SU-DHL-6 (cell line): ENCODE measurements around the gene DNM1.

ENCODE experiments used
- H2AFZ ChIP-seq: fragments of 200-600 bp; sonication (generic); 2 replicates; pipeline ENCODE4 v1.6.1; 2014; ENCODE audit warnings: low read depth, mild to moderate bottlenecking, moderate library complexity, mixed read lengths, antibody characterized with exemption, low read length; ENCODE audit not compliant: severe bottlenecking
- H3F3A ChIP-seq: fragments of 200-600 bp; shearing (Covaris generic); 2 replicates; pipeline ENCODE4 v1.6.0; 2016; ENCODE audit warnings: antibody characterized with exemption, mild to moderate bottlenecking; ENCODE audit not compliant: insufficient read depth
- H3K27ac ChIP-seq: fragments of 200-600 bp; sonication (generic); 2 replicates; pipeline ENCODE4 v1.5.1; 2016; ENCODE audit warnings: low read depth, mild to moderate bottlenecking, low read length, moderate library complexity, mixed read lengths
- H3K27me3 ChIP-seq: fragments of 200-600 bp; sonication (generic), shearing (Covaris generic); 2 replicates; pipeline ENCODE4 v1.6.0; 2014; ENCODE audit warnings: mild to moderate bottlenecking, low read length
- H3K36me3 ChIP-seq: fragments of 200-600 bp; sonication (generic); 2 replicates; pipeline ENCODE4 v1.6.1; 2014; ENCODE audit warnings: mild to moderate bottlenecking, low read length, mixed read lengths
- H3K4me2 ChIP-seq: fragments of 300-600, 200-600 bp; shearing (Covaris generic), sonication (generic); 2 replicates; pipeline ENCODE4 v1.6.0; 2014; ENCODE audit warnings: low read length, low read depth, mild to moderate bottlenecking; ENCODE audit not compliant: poor library complexity, severe bottlenecking
- H3K4me3 ChIP-seq: fragments of 200-600 bp; sonication (generic); 2 replicates; pipeline ENCODE4 v1.5.1; 2014; ENCODE audit warnings: antibody characterized with exemption, low read length, mild to moderate bottlenecking, mixed read lengths; ENCODE audit not compliant: insufficient read depth, poor library complexity, severe bottlenecking
- H3K79me2 ChIP-seq: fragments of 200-600 bp; sonication (generic); 2 replicates; pipeline ENCODE4 v1.6.1; 2014; ENCODE audit warnings: mild to moderate bottlenecking, low read length, moderate library complexity; ENCODE audit not compliant: insufficient read depth
- H3K9ac ChIP-seq: fragments of 200-600 bp; sonication (generic); 2 replicates; pipeline ENCODE4 v1.7.0; 2014; ENCODE audit warnings: mild to moderate bottlenecking, low read length
- H3K9me2 ChIP-seq: fragments of 200-600 bp; sonication (generic); replicated peaks from 2 replicates; pipeline ENCODE4 v1.6.1; 2014; ENCODE audit warnings: low read length; ENCODE audit not compliant: insufficient read depth
- H3K9me3 ChIP-seq: fragments of 200-600 bp; sonication (generic); 2 replicates; pipeline ENCODE4 v1.6.1; 2014; ENCODE audit warnings: low read length, mixed read lengths; ENCODE audit not compliant: insufficient read depth
- H4K20me1 ChIP-seq: fragments of 200-600 bp; sonication (generic); 2 replicates; pipeline ENCODE4 v1.6.1; 2014; ENCODE audit warnings: low read depth, mild to moderate bottlenecking, antibody characterized with exemption, low read length, moderate library complexity, mixed read lengths
- CTCF ChIP-seq: fragments of 200-600 bp; sonication (generic); IDR thresholded peaks from one replicate; pipeline ENCODE4 v1.5.1; 2017; ENCODE audit warnings: antibody characterized with exemption, mild to moderate bottlenecking, low read length, moderate library complexity; ENCODE audit not compliant: insufficient read depth, poor library complexity, severe bottlenecking
- EZH2phosphoT487 ChIP-seq: fragments of 200-600 bp; sonication (generic), shearing (Covaris generic); conservative IDR thresholded peaks from 2 replicates; pipeline ENCODE4 v1.6.1; 2018; ENCODE audit warnings: mild to moderate bottlenecking, antibody characterized with exemption, low read length, moderate library complexity, mixed read lengths

The DNM1 gene

GRCh38 chr9:128214571-128215490 is 11.7 kb downstream of the DNM1 start:
- Histone ChIP-seq H3K27ac (no peak overlapping the region), H3K79me2 (no peaks in the 10 kb centered on the region), H3K27me3 (no peaks in the 10 kb centered on the region), H3K4me3 (no peak overlapping the region), H3F3A (no peaks in the 10 kb centered on the region), H3K9me2 (no peaks in the 10 kb centered on the region), H3K9me3 (no peaks in the 10 kb centered on the region), H3K4me2 (no peak overlapping the region), H4K20me1 (no peaks in the 10 kb centered on the region), H2AFZ (no peak overlapping the region), H3K36me3 (no peaks in the 10 kb centered on the region), H3K9ac (no peak overlapping the region)
- TF ChIP-seq CTCF (no peak), EZH2phosphoT487 (no peak)

DNA sequence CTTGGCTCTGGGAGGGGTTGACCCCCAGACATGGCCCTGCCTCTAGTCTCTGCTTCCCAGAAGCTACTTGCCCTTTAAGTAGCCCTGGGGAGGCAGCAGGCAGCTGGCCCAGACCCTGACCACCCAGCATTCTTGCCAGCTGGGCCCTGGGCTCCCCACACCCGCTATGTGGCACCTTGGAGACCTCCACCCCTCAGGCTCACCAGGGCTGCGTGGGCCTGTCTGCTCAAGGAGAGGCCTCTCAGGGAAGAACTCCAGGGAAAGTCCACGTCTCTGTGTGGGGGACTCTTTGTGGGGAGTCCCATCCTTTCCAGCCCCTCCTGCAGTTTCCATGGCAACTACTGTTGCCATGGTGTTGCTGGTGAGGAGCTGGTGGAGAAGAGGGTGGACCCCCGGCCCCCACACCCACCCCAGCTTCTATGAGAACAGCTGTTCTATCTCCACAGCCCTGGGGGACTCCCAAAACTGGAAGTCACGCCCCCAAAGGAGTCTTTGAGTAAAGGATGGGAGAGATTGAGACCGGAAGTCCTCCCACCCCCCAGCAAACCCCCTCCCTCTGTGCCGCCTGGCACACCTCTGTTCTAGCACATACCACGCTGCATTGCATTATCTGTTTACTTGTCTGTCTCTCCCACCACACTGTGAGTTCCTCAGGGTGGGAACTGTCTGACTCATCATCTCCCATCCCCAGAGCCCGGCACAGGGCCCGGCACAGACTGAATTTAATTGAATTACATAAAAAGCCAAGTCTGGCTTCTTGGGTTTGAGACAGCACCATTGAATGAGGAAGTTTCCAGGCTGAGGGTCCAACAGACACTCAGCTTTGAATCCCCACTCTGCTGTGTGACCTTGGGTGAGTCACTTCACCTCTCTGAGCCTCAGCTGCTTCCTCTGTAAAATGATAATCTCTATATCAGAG is 12.6 kb downstream of the DNM1 start:
- no peaks in the 10 kb centered on the region for H3K36me3 ChIP-seq
- H3K9me3 ChIP-seq = no peaks in the 10 kb centered on the region
- H3F3A ChIP-seq = no peaks in the 10 kb centered on the region
- H3K9me2 ChIP-seq = no peaks in the 10 kb centered on the region
- no peak overlapping the region for H3K27ac ChIP-seq
- H3K4me3 ChIP-seq = no peak overlapping the region
- no peak for TF ChIP-seq CTCF
- TF ChIP-seq EZH2phosphoT487 = no peak
- no peak overlapping the region for H3K9ac ChIP-seq
- no peak overlapping the region for H2AFZ ChIP-seq
- no peaks in the 10 kb centered on the region for H3K27me3 ChIP-seq
- no peak overlapping the region for H3K4me2 ChIP-seq
- H4K20me1 ChIP-seq = no peaks in the 10 kb centered on the region
- no peaks in the 10 kb centered on the region for H3K79me2 ChIP-seq

DNA sequence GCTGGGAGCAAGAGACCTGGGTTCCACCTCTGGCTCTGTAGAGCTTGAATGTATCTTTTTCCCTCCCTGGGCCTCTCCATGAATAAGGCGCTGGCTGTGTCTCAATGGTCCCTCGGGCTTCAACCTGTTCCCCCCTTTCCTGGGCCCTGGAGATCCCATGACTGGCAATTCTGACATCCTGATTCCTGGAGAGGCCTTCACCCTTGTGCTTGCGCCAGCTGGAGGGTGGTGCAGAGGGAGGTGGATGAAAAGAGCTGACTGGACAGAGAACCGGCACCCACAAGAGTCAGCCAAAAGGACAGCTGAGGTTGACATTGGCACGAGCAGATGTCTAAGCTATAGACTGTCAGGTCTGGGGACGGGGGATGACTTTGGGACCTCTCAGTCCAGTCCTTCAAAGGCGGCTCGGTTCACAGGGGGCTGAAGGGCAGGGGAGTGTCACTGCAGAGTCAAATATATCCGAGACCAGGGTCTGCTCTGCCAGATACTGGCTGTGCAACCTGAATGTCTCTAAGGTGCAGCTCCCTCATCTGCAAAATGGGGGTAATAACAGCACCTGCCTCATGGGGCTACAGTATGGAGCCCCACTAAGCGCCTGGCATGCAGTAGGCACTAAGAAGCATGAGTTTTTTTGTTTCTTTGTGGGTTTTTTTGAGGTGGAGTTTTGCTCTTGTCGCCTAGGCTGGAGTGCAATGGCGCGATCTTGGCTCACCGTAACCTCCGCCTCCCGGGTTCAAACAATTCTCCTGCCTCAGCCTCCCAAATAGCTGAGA is 13.8 kb downstream of the DNM1 start:
- Histone ChIP-seq H3K36me3 (no peaks in the 10 kb centered on the region), H4K20me1 (no peaks in the 10 kb centered on the region), H3K79me2 (no peaks in the 10 kb centered on the region), H3F3A (no peaks in the 10 kb centered on the region), H3K9me2 (no peaks in the 10 kb centered on the region), H3K9ac (no peak overlapping the region), H3K9me3 (no peaks in the 10 kb centered on the region), H3K27ac (no peak overlapping the region), H3K4me3 (no peak overlapping the region), H2AFZ (no peak overlapping the region), H3K27me3 (no peaks in the 10 kb centered on the region), H3K4me2 (no peak overlapping the region)
- TF ChIP-seq EZH2phosphoT487 = no peak
- TF ChIP-seq CTCF = no peak
